Tibial nerve (tissue), 4 donors: ENCODE measurements around the gene GCNT3. TPM values are rescaled to one million over a fixed set of nuclear protein-coding genes. Genes with fewer than 3 reads are reported as not detected.

Source experiments
- DNase-seq, 2 donors: peaks; one replicate each; pipeline ENCODE4 v3.0.0-alpha.2; 2019; ENCODE audit warnings: low spot score in 2 of 2
- H3K27ac ChIP-seq, 4 donors: fragments of 200-600 bp; sonication (generic) in 3 of 4; one replicate each; pipeline ENCODE4 v1.5.1; 2017 to 2019; ENCODE audit warnings: mild to moderate bottlenecking in 1 of 4
- H3K27me3 ChIP-seq, 2 donors: fragments of 200-600 bp; sonication (generic) in 1 of 2; one replicate each; pipeline versions ENCODE4 v1.5.1 to v1.6.0; 2017 to 2019
- H3K36me3 ChIP-seq, 3 donors: fragments of 200-600 bp; sonication (generic); one replicate each; pipeline ENCODE4 v1.5.1; 2018 to 2019
- H3K4me1 ChIP-seq, 4 donors: fragments of 200-600 bp; sonication (generic) in 3 of 4; one replicate each; pipeline ENCODE4 v1.5.1; 2017 to 2019
- H3K4me3 ChIP-seq, 4 donors: fragments of 200-600 bp; sonication (generic) in 3 of 4; one replicate each; pipeline ENCODE4 v1.5.1; 2017 to 2019; ENCODE audit warnings: mild to moderate bottlenecking in 1 of 4, moderate library complexity in 1 of 4
- H3K9me3 ChIP-seq, 4 donors: fragments of 200-600 bp; sonication (generic) in 3 of 4; one replicate each; pipeline ENCODE4 v1.5.1; 2017 to 2019
- EP300 ChIP-seq, 2 donors: sonication (generic); formaldehyde crosslinking; IDR thresholded peaks; one replicate each; pipeline ENCODE4 v1.6.1; 2017; ENCODE audit warnings: antibody characterized with exemption in 2 of 2, mild to moderate bottlenecking in 1 of 2
- POLR2A ChIP-seq, 2 donors: fragments of 450-650 bp; IDR thresholded peaks; one replicate each; pipeline ENCODE4 v1.6.1; 2017; ENCODE audit warnings: antibody characterized with exemption in 2 of 2, mild to moderate bottlenecking in 2 of 2, moderate library complexity in 2 of 2
- WGBS, 2 donors: methylation state at CpG; one replicate each; pipeline ENCODE4 v1.1.5; 2018; 5-methylcytosine and 5-hydroxymethylcytosine counted together
- total RNA-seq, 4 donors: library from RNA; depleted of rRNA; stranded (reverse); fragments of >200 nt; gene quantifications; one replicate each; pipeline ENCODE4 v1.1.0, GENCODE V29; 2016
- TF ChIP-seq, protein P1 (sequence below), 5 experiments: fragments of 200-600 bp in 3 of 5; fragments of 450-650 bp in 2 of 5; sonication (generic) in 3 of 5; IDR thresholded peaks; one replicate each; pipeline ENCODE4 v1.5.1; 2016 to 2019; ENCODE audit warnings: antibody characterized with exemption in 5 of 5, mild to moderate bottlenecking in 3 of 5, moderate library complexity in 2 of 5

The GCNT3 gene
- total RNA-seq, 4 donors from 2014 or later: not detected

DNA sequence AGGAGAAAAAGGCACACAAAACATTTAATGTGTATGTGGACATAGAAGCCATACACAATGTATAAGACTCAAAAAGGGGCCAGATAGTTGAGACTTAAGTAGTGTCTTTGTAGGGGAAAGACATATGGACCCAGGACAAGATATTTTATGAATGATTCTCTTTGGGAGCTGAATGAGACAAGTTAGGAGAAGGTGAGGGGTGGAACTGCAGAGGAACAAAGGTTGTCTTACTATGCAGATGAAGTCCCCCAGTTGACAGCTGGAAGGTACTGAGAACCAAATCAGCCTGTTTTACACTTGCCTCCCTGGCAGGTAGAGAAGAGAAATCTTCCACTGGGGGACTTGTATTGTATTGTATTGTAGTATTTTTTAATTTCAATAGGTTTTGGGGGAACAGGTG is 14.9 kb upstream of the GCNT3 start:
- H3K9me3 ChIP-seq: peaks cover 0 to 8% (median 0%) of the 10 kb centered on the region in 4 donors
- H3K27ac ChIP-seq: no peak overlapping the region
- TF ChIP-seq, protein P1, sequence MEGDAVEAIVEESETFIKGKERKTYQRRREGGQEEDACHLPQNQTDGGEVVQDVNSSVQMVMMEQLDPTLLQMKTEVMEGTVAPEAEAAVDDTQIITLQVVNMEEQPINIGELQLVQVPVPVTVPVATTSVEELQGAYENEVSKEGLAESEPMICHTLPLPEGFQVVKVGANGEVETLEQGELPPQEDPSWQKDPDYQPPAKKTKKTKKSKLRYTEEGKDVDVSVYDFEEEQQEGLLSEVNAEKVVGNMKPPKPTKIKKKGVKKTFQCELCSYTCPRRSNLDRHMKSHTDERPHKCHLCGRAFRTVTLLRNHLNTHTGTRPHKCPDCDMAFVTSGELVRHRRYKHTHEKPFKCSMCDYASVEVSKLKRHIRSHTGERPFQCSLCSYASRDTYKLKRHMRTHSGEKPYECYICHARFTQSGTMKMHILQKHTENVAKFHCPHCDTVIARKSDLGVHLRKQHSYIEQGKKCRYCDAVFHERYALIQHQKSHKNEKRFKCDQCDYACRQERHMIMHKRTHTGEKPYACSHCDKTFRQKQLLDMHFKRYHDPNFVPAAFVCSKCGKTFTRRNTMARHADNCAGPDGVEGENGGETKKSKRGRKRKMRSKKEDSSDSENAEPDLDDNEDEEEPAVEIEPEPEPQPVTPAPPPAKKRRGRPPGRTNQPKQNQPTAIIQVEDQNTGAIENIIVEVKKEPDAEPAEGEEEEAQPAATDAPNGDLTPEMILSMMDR (IDR thresholded peaks at IDR 0.05): no peak
- no peaks in the 10 kb centered on the region for H3K36me3 ChIP-seq
- no peaks in the 10 kb centered on the region for H3K27me3 ChIP-seq
- no peak for DNase-seq
- no peak overlapping the region for H3K4me3 ChIP-seq
- no peaks in the 10 kb centered on the region for H3K4me1 ChIP-seq

DNA sequence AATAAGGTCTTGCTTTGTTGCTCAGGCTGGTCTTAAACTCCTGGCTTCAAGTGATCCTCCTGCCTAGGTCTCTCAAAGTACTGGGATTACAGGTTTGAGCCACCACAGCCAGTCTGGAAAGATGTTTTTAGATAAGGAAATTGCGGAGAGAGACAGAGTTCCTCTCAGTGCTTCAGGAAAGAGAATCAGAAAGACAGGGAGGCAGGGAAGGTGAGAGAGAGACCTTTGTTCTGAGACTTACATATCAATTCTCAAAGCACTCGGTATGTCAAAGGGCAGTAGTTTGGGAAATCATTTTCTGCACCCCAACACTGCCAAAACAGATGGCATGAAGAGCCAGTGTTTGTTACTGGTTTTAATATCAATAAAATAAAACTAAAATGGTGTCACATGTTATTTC is 13.1 kb upstream of the GCNT3 start:
- no peak for DNase-seq
- Histone ChIP-seq H3K4me3 (no peak overlapping the region), H3K27ac (no peak overlapping the region), H3K4me1 (no peaks in the 10 kb centered on the region), H3K9me3 (peaks cover 0 to 10% (median 0%) of the 10 kb centered on the region in 4 donors), H3K36me3 (no peaks in the 10 kb centered on the region), H3K27me3 (no peaks in the 10 kb centered on the region)
- no peak for TF ChIP-seq EP300 (IDR thresholded peaks at IDR 0.05)
- TF ChIP-seq, protein P1 (IDR thresholded peaks at IDR 0.05): no peak
- no peak for TF ChIP-seq POLR2A (IDR thresholded peaks at IDR 0.05)
- 81 to 91% methylated on average over 2 of the region's 2 CpGs for WGBS, 2 donors

DNA sequence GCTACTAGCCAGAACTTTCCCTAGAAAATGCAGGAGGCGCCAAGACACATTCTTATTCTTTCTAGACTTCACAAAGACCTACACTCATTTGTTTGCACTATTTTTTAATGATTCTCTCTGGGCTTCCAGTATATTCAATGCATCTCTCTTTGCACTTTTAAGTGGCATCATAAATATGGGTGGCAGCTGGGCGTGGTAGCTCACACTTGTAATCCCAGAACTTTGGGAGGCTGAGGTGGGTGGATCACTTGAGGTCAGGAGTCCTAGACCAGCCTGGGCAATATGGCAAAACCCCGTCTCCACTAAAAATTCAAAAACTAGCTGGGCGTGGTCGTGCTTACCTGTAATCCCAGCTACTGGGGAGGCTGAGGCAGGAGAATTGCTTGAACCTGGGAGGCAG is 5.6 kb upstream of the GCNT3 start:
- WGBS, 2 donors: 57% methylated on average over 5 of the region's 5 CpGs
- TF ChIP-seq, protein P1 (IDR thresholded peaks at IDR 0.05): no peak
- TF ChIP-seq POLR2A (IDR thresholded peaks at IDR 0.05) (no peak), EP300 (IDR thresholded peaks at IDR 0.05) (no peak)
- Histone ChIP-seq H3K27ac (no peak overlapping the region), H3K36me3 (no peaks in the 10 kb centered on the region), H3K4me3 (no peak overlapping the region), H3K27me3 (no peaks in the 10 kb centered on the region), H3K4me1 (no peaks in the 10 kb centered on the region), H3K9me3 (peaks cover 0 to 16% (median 0%) of the 10 kb centered on the region in 4 donors)
- DNase-seq: no peak

DNA sequence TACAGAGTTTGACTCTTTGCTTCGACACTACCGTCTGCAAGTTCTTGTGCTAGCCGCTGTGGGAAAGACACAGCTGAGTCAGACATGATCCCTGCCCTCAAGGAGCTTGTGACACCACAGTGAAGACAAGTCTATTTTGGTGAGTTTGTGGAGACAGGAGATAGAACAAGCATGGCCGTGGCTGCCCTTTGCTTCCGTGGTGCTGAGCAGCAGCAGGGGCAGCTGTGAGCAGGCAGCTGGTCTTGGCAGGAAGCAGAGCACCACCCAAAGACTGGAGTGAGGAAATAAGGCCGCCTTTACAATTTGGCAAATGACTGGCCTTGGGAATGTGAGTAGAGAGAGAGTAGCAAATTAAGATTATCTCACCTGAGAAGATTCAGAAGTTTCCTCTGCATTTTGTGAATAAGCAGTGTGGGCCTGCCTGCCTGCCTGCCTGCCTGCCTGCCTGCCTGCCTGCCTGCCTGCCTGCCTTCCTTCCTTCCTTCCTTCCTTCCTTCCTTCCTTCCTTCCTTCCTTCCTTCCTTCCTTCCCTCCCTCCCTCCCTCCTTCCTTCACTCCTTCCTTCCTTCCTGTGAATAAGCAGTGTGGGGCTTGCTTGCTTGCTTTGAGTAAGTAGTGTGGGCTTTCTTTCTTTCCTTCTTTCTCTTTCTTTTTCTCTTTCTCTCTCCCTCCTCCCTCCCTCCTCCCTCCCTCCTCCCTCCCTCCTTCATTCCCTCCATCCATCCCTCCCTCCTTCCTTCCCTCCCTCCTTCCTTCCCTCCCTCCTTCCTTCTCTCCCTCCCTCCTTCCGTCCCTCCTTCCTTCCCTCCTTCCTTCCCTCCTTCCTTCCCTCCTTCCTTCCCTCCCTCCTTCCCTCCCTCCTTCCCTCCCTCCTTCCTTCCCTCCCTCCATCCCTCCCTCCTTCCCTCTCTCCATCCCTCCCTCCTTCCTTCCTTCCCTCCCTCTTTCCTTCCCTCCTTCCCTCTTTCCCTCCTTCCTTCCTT is 1.6 kb upstream of the GCNT3 start:
- no peak for TF ChIP-seq POLR2A (IDR thresholded peaks at IDR 0.05)
- no peak for TF ChIP-seq EP300 (IDR thresholded peaks at IDR 0.05)
- TF ChIP-seq, protein P1 (IDR thresholded peaks at IDR 0.05): no peak

DNA sequence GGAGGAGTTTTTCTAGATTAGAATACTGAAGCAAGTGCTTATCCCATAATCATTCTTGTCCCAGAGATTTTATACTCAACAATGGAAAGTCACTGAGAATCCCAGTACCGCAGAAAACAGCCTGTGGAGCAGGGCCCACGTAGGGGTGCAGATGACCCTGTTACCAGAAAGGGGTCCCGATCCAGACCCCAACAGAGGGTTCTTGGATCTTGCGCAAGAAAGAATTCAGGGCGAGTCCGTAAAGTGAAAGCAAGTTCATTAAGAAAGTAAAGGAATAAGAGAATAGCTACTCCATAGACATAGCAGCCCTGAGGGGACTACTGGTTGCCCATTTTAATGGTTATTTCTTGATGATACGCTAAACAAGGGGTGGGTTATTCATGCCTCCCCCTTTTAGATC is 2.6 kb downstream of the GCNT3 start:
- H3K27me3 ChIP-seq: no peaks in the 10 kb centered on the region
- H3K36me3 ChIP-seq: no peaks in the 10 kb centered on the region
- H3K4me3 ChIP-seq: no peak overlapping the region
- H3K4me1 ChIP-seq: no peaks in the 10 kb centered on the region
- 94 to 95% methylated on average over 7 of the region's 7 CpGs for WGBS, 2 donors
- TF ChIP-seq POLR2A (IDR thresholded peaks at IDR 0.05) (no peak), EP300 (IDR thresholded peaks at IDR 0.05) (no peak)
- TF ChIP-seq, protein P1 (IDR thresholded peaks at IDR 0.05): no peak
- no peak overlapping the region for H3K27ac ChIP-seq
- H3K9me3 ChIP-seq: no peaks in the 10 kb centered on the region
- no peak for DNase-seq

More for the DNA sequence above, 1.6 kb upstream of the GCNT3 start:
- Histone ChIP-seq H3K4me1 (no peaks in the 10 kb centered on the region), H3K27ac (no peak overlapping the region), H3K27me3 (no peaks in the 10 kb centered on the region), H3K36me3 (no peaks in the 10 kb centered on the region), H3K9me3 (no peaks in the 10 kb centered on the region), H3K4me3 (no peak overlapping the region)
- no peak for DNase-seq
- WGBS, 2 donors: 82 to 84% methylated on average over 6 to 7 of the region's 7 CpGs
